ENCODE data around the gene WNT9A. TPM values are rescaled to one million over a fixed set of nuclear protein-coding genes. Genes with fewer than 3 reads are reported as not detected.

Gene WNT9A
- total and polyA plus RNA-seq, 2 of the 4 experiments (the other 2 are of a cell fraction) = 0.18 to 0.36 TPM

- H3K56ac ChIP-seq (ENCODE audit: extremely low read depth, insufficient read depth, low read length) = no peak overlapping the region
- no peak overlapping the region for H2BK5ac ChIP-seq (ENCODE audit: low read depth, low read length, poor library complexity, severe bottlenecking)
- H2AK9ac ChIP-seq (replicated peaks; ENCODE audit: low read depth, low read length, poor library complexity) = no peak overlapping the region
- H4K8ac ChIP-seq (ENCODE audit: low read depth in 2 of 2, low read length in 2 of 2) = no peak overlapping the region
- H3K9me3 ChIP-seq (ENCODE audit: control insufficient read depth, insufficient read depth, low read length) = no peaks in the 10 kb centered on the region
- in situ Hi-C loops (cut with MboI; ENCODE audit: low sequenced_read_pairs) = loop anchor here (5.0 to 25.0 kb wide), 2 partner anchors 183 to 458 kb away; no protein-coding TSS in a partner anchor
- H3K79me1 ChIP-seq (ENCODE audit: low read depth in 1 of 2, low read length in 2 of 2) = no peaks in the 10 kb centered on the region
- intact Hi-C loops (cut with micrococcal nuclease) = loop anchor here (5.0 to 10.0 kb wide), 2 partner anchors 137 to 400 kb away; partner anchors contain the start of gene ARF1
- H3K4ac ChIP-seq (ENCODE audit: low read depth, low read length) = no peak overlapping the region
- BruUV-seq (replicated peaks) = no TSS peak
- ChIA-PET CTCF (interaction anchor here (1.5 kb wide), 1 partner anchor 182 kb away, joined by 7 read pairs; no protein-coding TSS in a partner anchor), POLR2A (ENCODE audit: unreplicated experiment) (no interaction called here)
- no peak overlapping the region for H3K23ac ChIP-seq (ENCODE audit: low read depth, low read length)
- H3K4me3 ChIP-seq (ENCODE audit: insufficient read depth, low read depth, low read length) = no peak overlapping the region
- no peak overlapping the region for H2BK20ac ChIP-seq (ENCODE audit: low read depth, low read length)
- no peak overlapping the region for H2AK5ac ChIP-seq (ENCODE audit: low read depth, low read length)
- no peak overlapping the region for H3K18ac ChIP-seq (ENCODE audit: low read depth, low read length)
- H3K4me2 ChIP-seq (ENCODE audit: low read depth, low read length) = no peak overlapping the region
- no peak overlapping the region for H4K5ac ChIP-seq (ENCODE audit: low read depth, low read length)
- H3K36me3 ChIP-seq (ENCODE audit: control insufficient read depth, insufficient read depth, low read length) = no peaks in the 10 kb centered on the region
- H3K4me1 ChIP-seq (ENCODE audit: control insufficient read depth, insufficient read depth, low read length) = peaks cover 6% of the 10 kb centered on the region; the same call in 1 of the 2 replicates
- TF ChIP-seq MAZ (IDR thresholded peaks at IDR 0.05; ENCODE audit: borderline replicate concordance, low read depth, low read length) (no peak), FOS (IDR thresholded peaks at IDR 0.05; ENCODE audit: low read depth, low read length) (no peak), SMC3 (IDR thresholded peaks at IDR 0.05; ENCODE audit: low read depth, low read length) (no peak), RAD21 (IDR thresholded peaks at IDR 0.05; ENCODE audit: low read length) (no peak), CEBPB (IDR thresholded peaks at IDR 0.05; ENCODE audit: low read depth, low read length) (no peak), ELK1 (IDR thresholded peaks at IDR 0.05; ENCODE audit: borderline replicate concordance, low read depth, low read length) (no peak), RFX5 (IDR thresholded peaks at IDR 0.05; ENCODE audit: low read depth, low read length) (no peak), MXI1 (IDR thresholded peaks at IDR 0.05; ENCODE audit: borderline replicate concordance, low read depth, low read length) (no peak), CHD1 (IDR thresholded peaks at IDR 0.05; ENCODE audit: low read depth, low read length) (no peak), BHLHE40 (IDR thresholded peaks at IDR 0.05; ENCODE audit: low read depth, low read length) (no peak)
- TF ChIP-seq, protein P1, sequence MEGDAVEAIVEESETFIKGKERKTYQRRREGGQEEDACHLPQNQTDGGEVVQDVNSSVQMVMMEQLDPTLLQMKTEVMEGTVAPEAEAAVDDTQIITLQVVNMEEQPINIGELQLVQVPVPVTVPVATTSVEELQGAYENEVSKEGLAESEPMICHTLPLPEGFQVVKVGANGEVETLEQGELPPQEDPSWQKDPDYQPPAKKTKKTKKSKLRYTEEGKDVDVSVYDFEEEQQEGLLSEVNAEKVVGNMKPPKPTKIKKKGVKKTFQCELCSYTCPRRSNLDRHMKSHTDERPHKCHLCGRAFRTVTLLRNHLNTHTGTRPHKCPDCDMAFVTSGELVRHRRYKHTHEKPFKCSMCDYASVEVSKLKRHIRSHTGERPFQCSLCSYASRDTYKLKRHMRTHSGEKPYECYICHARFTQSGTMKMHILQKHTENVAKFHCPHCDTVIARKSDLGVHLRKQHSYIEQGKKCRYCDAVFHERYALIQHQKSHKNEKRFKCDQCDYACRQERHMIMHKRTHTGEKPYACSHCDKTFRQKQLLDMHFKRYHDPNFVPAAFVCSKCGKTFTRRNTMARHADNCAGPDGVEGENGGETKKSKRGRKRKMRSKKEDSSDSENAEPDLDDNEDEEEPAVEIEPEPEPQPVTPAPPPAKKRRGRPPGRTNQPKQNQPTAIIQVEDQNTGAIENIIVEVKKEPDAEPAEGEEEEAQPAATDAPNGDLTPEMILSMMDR (conservative IDR thresholded peaks at IDR 0.05; ENCODE audit: low read depth, low read length) = no peak
- H3K9me1 ChIP-seq (ENCODE audit: insufficient read depth, low read length) = no peaks in the 10 kb centered on the region
- H3K27me3 ChIP-seq (ENCODE audit: control insufficient read depth, insufficient read depth, low read length) = no peaks in the 10 kb centered on the region; the same call in 1 of the 2 replicates
- H2BK120ac ChIP-seq (ENCODE audit: low read depth, low read length) = no peak overlapping the region
- no peak overlapping the region for H2AFZ ChIP-seq (replicated peaks; ENCODE audit: low read length, poor library complexity)
- no peak overlapping the region for H4K91ac ChIP-seq (ENCODE audit: insufficient read depth, low read depth, low read length)
- no peak overlapping the region for H3K27ac ChIP-seq (ENCODE audit: insufficient read depth, low read length)
- ATAC-seq (ENCODE audit: low read depth) (no peak), DNase-seq (no peak)
- no peak overlapping the region for H3K14ac ChIP-seq (replicated peaks; ENCODE audit: low read depth, low read length)
- dilution Hi-C loops (cut with HindIII; ENCODE audit: low sequenced_read_pairs, unreplicated experiment) = no loop called here
- H3K9ac ChIP-seq (ENCODE audit: low read depth, low read length) = no peak overlapping the region
- 87% methylated on average over 3 of the region's 18 CpGs; no CpG with 5 or more reads in 1 of the 2 experiments for WGBS, 2 experiments (ENCODE audit: extremely low coverage in 2 of 2, insufficient read length in 1 of 2)
- H4K20me1 ChIP-seq (ENCODE audit: insufficient read depth, low read length) = no peaks in the 10 kb centered on the region
- no peak overlapping the region for H2BK15ac ChIP-seq (ENCODE audit: low read depth, low read length)
Observed at GRCh38 chr1:227944931-227945890, 2.5 kb downstream of the WNT9A start.
